Osteocyte (in vitro differentiated cells): ENCODE measurements around the gene MYO3B. TPM values are rescaled to one million over a fixed set of nuclear protein-coding genes. Genes with fewer than 3 reads are reported as not detected.

ENCODE experiments used
- DNase-seq: peaks from one replicate; pipeline ENCODE4 v3.0.0; 2021; ENCODE audit warnings: mixed read lengths; ENCODE audit not compliant: unreplicated experiment; ENCODE audit errors: extremely low spot score
- H3K27ac Mint-ChIP-seq: one replicate; pipeline ENCODE4 v1.8.0; 2021; ENCODE audit warnings: mild to moderate bottlenecking, mixed read lengths; ENCODE audit not compliant: unreplicated experiment
- H3K27me3 Mint-ChIP-seq: one replicate; pipeline ENCODE4 v1.8.0; 2021; ENCODE audit warnings: mixed read lengths; ENCODE audit not compliant: unreplicated experiment
- H3K36me3 Mint-ChIP-seq: one replicate; pipeline ENCODE4 v1.8.0; 2021; ENCODE audit warnings: mixed read lengths; ENCODE audit not compliant: unreplicated experiment
- H3K4me1 Mint-ChIP-seq: one replicate; pipeline ENCODE4 v1.8.0; 2021; ENCODE audit warnings: mixed read lengths; ENCODE audit not compliant: unreplicated experiment
- H3K4me3 Mint-ChIP-seq: one replicate; pipeline ENCODE4 v1.8.0; 2021; ENCODE audit warnings: mild to moderate bottlenecking, moderate library complexity, mixed read lengths; ENCODE audit not compliant: unreplicated experiment
- H3K9me3 Mint-ChIP-seq: one replicate; pipeline ENCODE4 v1.8.0; 2021; ENCODE audit warnings: mixed read lengths; ENCODE audit not compliant: unreplicated experiment
- CTCF ChIP-seq: fragments of 200-600 bp; sonication (generic); IDR thresholded peaks from 2 replicates; pipeline ENCODE4 v1.5.0; 2021; ENCODE audit warnings: antibody characterized with exemption, mild to moderate bottlenecking, moderate library complexity
- total RNA-seq: library from RNA; stranded (reverse); gene quantifications from 2 replicates; pipeline ENCODE4 v1.2.1, GENCODE V29; 2021

The MYO3B gene
- total RNA-seq, 1 donor from 2014 or later: not detected

GRCh38 chr2:170226216-170226615 is 48.3 kb downstream of the MYO3B start:
- DNase-seq: no peak

GRCh38 chr2:170227507-170227947 is 49.6 kb downstream of the MYO3B start:
- Mint-ChIP-seq H3K4me3 (no peak overlapping the region), H3K4me1 (peaks cover 15% of the 10 kb centered on the region), H3K36me3 (no peaks in the 10 kb centered on the region), H3K27ac (no peak overlapping the region), H3K27me3 (no peaks in the 10 kb centered on the region), H3K9me3 (no peaks in the 10 kb centered on the region)
- no peak for TF ChIP-seq CTCF
- DNase-seq: no peak

More at GRCh38 chr2:170226216-170226615, 48.3 kb downstream of the MYO3B start:
- Mint-ChIP-seq H3K27me3 (no peaks in the 10 kb centered on the region), H3K9me3 (no peaks in the 10 kb centered on the region), H3K36me3 (no peaks in the 10 kb centered on the region), H3K4me3 (no peak overlapping the region), H3K4me1 (peaks cover 26% of the 10 kb centered on the region), H3K27ac (no peak overlapping the region)
- no peak for TF ChIP-seq CTCF

GRCh38 chr2:170227951-170228350 is 50.0 kb downstream of the MYO3B start:
- Mint-ChIP-seq H3K27me3 (no peaks in the 10 kb centered on the region), H3K27ac (no peak overlapping the region), H3K36me3 (no peaks in the 10 kb centered on the region), H3K9me3 (no peaks in the 10 kb centered on the region), H3K4me1 (peaks cover 14% of the 10 kb centered on the region), H3K4me3 (no peak overlapping the region)
- DNase-seq: no peak
- TF ChIP-seq CTCF: no peak

- Mint-ChIP-seq H3K4me1 (peaks cover 14% of the 10 kb centered on the region), H3K36me3 (no peaks in the 10 kb centered on the region), H3K9me3 (no peaks in the 10 kb centered on the region), H3K4me3 (no peak overlapping the region), H3K27me3 (no peaks in the 10 kb centered on the region), H3K27ac (no peak overlapping the region)
- no peak for TF ChIP-seq CTCF
- no peak for DNase-seq
Observed at GRCh38 chr2:170228429-170228828, 50.5 kb downstream of the MYO3B start.

GRCh38 chr2:170229125-170229524 is 51.2 kb downstream of the MYO3B start:
- no peak for DNase-seq
- H3K9me3 Mint-ChIP-seq: no peaks in the 10 kb centered on the region
- H3K4me3 Mint-ChIP-seq: no peak overlapping the region
- H3K27ac Mint-ChIP-seq: no peak overlapping the region
- H3K27me3 Mint-ChIP-seq: no peaks in the 10 kb centered on the region
- H3K4me1 Mint-ChIP-seq: peaks cover 14% of the 10 kb centered on the region
- TF ChIP-seq CTCF: no peak
- no peaks in the 10 kb centered on the region for H3K36me3 Mint-ChIP-seq
